Measurements from ENCODE around the gene TNS4. TPM values are rescaled to one million over a fixed set of nuclear protein-coding genes. Genes with fewer than 3 reads are reported as not detected.

The TNS4 gene
- polyA plus RNA-seq, 1 donor = not detected

- no peak for DNase-seq (ENCODE audit: low read depth)
Measured at GRCh38 chr17:40535438-40535837, 34.0 kb upstream of the TNS4 start.

- DNase-seq (ENCODE audit: low read depth) = no peak
Measured at GRCh38 chr17:40534371-40535189, 33.2 kb upstream of the TNS4 start.

GRCh38 chr17:40533896-40534295, 32.5 kb upstream of the TNS4 start:
- no peak for DNase-seq (ENCODE audit: low read depth)

GRCh38 chr17:40532520-40533253, 31.3 kb upstream of the TNS4 start:
- DNase-seq (ENCODE audit: low read depth) = no peak

- no peak for DNase-seq (ENCODE audit: low read depth)
Measured at GRCh38 chr17:40531051-40531991, 29.9 kb upstream of the TNS4 start.

- no peak for DNase-seq (ENCODE audit: low read depth)
Measured at GRCh38 chr17:40530531-40530994, 29.1 kb upstream of the TNS4 start.

GRCh38 chr17:40529991-40530390, 28.6 kb upstream of the TNS4 start:
- no peak for DNase-seq (ENCODE audit: low read depth)

- no peak for DNase-seq (ENCODE audit: low read depth)
Measured at GRCh38 chr17:40528692-40529417, 27.4 kb upstream of the TNS4 start.

GRCh38 chr17:40526668-40527067, 25.2 kb upstream of the TNS4 start:
- no peak for DNase-seq (ENCODE audit: low read depth)

- DNase-seq (ENCODE audit: low read depth) = no peak
Measured at GRCh38 chr17:40525294-40525693, 23.9 kb upstream of the TNS4 start.

GRCh38 chr17:40524243-40524965, 23.0 kb upstream of the TNS4 start:
- DNase-seq (ENCODE audit: low read depth) = no peak

- DNase-seq (ENCODE audit: low read depth) = no peak
Measured at GRCh38 chr17:40522961-40523310, 21.5 kb upstream of the TNS4 start.

- DNase-seq (ENCODE audit: low read depth) = no peak
Measured at GRCh38 chr17:40522250-40522960, 21.0 kb upstream of the TNS4 start.

- no peak for DNase-seq (ENCODE audit: low read depth)
Measured at GRCh38 chr17:40520991-40521453, 19.6 kb upstream of the TNS4 start.

GRCh38 chr17:40519089-40519775, 17.8 kb upstream of the TNS4 start:
- DNase-seq (ENCODE audit: low read depth) = no peak

- no peak for DNase-seq (ENCODE audit: low read depth)
Measured at GRCh38 chr17:40518401-40519088, 17.1 kb upstream of the TNS4 start.

GRCh38 chr17:40517981-40518380, 16.6 kb upstream of the TNS4 start:
- DNase-seq (ENCODE audit: low read depth) = no peak

GRCh38 chr17:40517286-40517662, 15.9 kb upstream of the TNS4 start:
- no peak for DNase-seq (ENCODE audit: low read depth)
